HepG2 (cell line): Measurements from ENCODE around the gene CPN1. TPM values are rescaled to one million over a fixed set of nuclear protein-coding genes. Genes with fewer than 3 reads are reported as not detected.
A peak's percentile ranks its signal among the peaks of the same experiment; 100 is the strongest.

ENCODE experiments used
- ATAC-seq: fragments of 200-7000 bp; cut with Tn5 transposase; 3 replicates; pipeline ENCODE4 v1.9.1; 2020; ENCODE audit warnings: mild to moderate bottlenecking, moderate library complexity
- BruUV-seq: library from RNA; stranded (reverse); fragments of 400-500 nt; replicated peaks from 2 replicates; lab custom pipeline; 2021; lab: Mats Ljungman, UMichigan
- CTCF ChIA-PET: fragments of 300-600 bp; formaldehyde crosslinking; extraction: SDS; loops from one replicate; lab custom pipeline; 2021; ENCODE audit warnings: low total read pairs, inconsistent platforms, low intra/inter-chr PET ratio; lab: Yijun Ruan, JAX
- POLR2A ChIA-PET: fragments of 350-600 bp; sonication (Branson Sonifier 250); formaldehyde crosslinking; loops from one replicate; lab custom pipeline; 2020; ENCODE audit warnings: antibody characterized with exemption, inconsistent platforms; lab: Yijun Ruan, JAX
- DNase-seq: peaks from one replicate; pipeline ENCODE4 v3.0.0-alpha.2; 2015; ENCODE audit warnings: low spot score
- FAIRE-seq: peaks from 3 replicates; lab custom pipeline; 2011; peaks lifted over from hg19 to GRCh38; lab: Jason Lieb, UNC
- H2AFZ ChIP-seq: one replicate; pipeline ENCODE4 v1.6.1; 2011; ENCODE audit warnings: low read length, inconsistent platforms
- H3K27ac ChIP-seq: fragments of 300-600 bp; 3 replicates; pipeline ENCODE4 v1.8.0; 2011; ENCODE audit warnings: mixed run types, mild to moderate bottlenecking, mixed read lengths, low read length, inconsistent platforms; ENCODE audit not compliant: insufficient read depth; ENCODE audit errors: extremely low read length
- H3K27me3 ChIP-seq, 2 experiments: fragments of 200-600 bp in 1 of 2; 2 replicates in 1 of 2; 3 replicates in 1 of 2; pipeline versions ENCODE4 v1.6.0 to v1.8.0; 2011; ENCODE audit warnings: low read length in 2 of 2, mild to moderate bottlenecking in 2 of 2, moderate library complexity in 2 of 2, inconsistent platforms in 1 of 2; ENCODE audit not compliant: insufficient read depth in 2 of 2, control insufficient read depth in 1 of 2
- H3K36me3 ChIP-seq, 2 experiments: fragments of 200-600 bp in 1 of 2; replicated peaks in 1 of 2; 2 replicates in 1 of 2; 3 replicates in 1 of 2; pipeline versions ENCODE4 v1.5.1 to v1.8.0; 2011; ENCODE audit warnings: low read length in 2 of 2, inconsistent platforms in 1 of 2; ENCODE audit not compliant: insufficient read depth in 2 of 2, control insufficient read depth in 1 of 2
- H3K4me1 ChIP-seq: 2 replicates; pipeline ENCODE4 v1.5.1; 2012; ENCODE audit warnings: low read length, inconsistent platforms; ENCODE audit not compliant: insufficient read depth
- H3K4me2 ChIP-seq: 2 replicates; pipeline ENCODE4 v1.6.0; 2011; ENCODE audit warnings: low read depth, low read length, inconsistent platforms
- H3K4me3 ChIP-seq, 3 experiments: fragments of 200-600 bp in 1 of 3; sonication (generic), shearing (Covaris generic) in 1 of 3; replicated peaks in 1 of 3; 2 replicates each; pipeline ENCODE4 v1.5.1; 2011 to 2016; ENCODE audit warnings: low read length in 3 of 3, inconsistent platforms in 2 of 3, low read depth in 2 of 3, mild to moderate bottlenecking in 2 of 3, control low read depth in 1 of 3, mixed read lengths in 1 of 3; ENCODE audit not compliant: insufficient read depth in 1 of 3
- H3K79me2 ChIP-seq: one replicate; pipeline ENCODE4 v1.6.1; 2011; ENCODE audit warnings: low read length, inconsistent platforms; ENCODE audit not compliant: insufficient read depth
- H3K9ac ChIP-seq: 2 replicates; pipeline ENCODE4 v1.6.0; 2011; ENCODE audit warnings: mild to moderate bottlenecking, low read depth, low read length, inconsistent platforms; ENCODE audit not compliant: insufficient read depth
- H3K9me3 ChIP-seq: 2 replicates; pipeline ENCODE4 v1.5.1; 2012; ENCODE audit warnings: mild to moderate bottlenecking, low read length
- H4K20me1 ChIP-seq: 2 replicates; pipeline ENCODE4 v1.6.0; 2011; ENCODE audit warnings: inconsistent platforms, mild to moderate bottlenecking, low read length, moderate library complexity; ENCODE audit not compliant: insufficient read depth
- KDM3A ChIP-seq: IDR thresholded peaks from 2 replicates; pipeline ENCODE4 v1.6.1; 2018; ENCODE audit warnings: low read depth, missing compliant biosample characterization
- NR3C1 ChIP-seq: sonication (generic); formaldehyde crosslinking; IDR thresholded peaks from 2 replicates; pipeline ENCODE4 v1.4.0; 2020; ENCODE audit warnings: missing genetic modification reagents
- PRMT3 ChIP-seq: sonication (generic); formaldehyde crosslinking; IDR thresholded peaks from 2 replicates; pipeline ENCODE4 v1.8.1; 2022; ENCODE audit warnings: low read depth, mild to moderate bottlenecking, moderate library complexity, missing genetic modification reagents, borderline replicate concordance
- WGBS: methylation state at CpG from one replicate; pipeline ENCODE4 v1.1.6; 2017; ENCODE audit warnings: low lambda C conversion rate; 5-methylcytosine and 5-hydroxymethylcytosine counted together
- in situ Hi-C: cut with HindIII; loops from 2 replicates; pipeline ENCODE4 v1.10.0; 2017; ENCODE audit warnings: low pct_unique_long_range_greater_than_20kb; ENCODE audit not compliant: extremely low pct_ligation_motif_present
- intact Hi-C: fragments of 100-400 bp; cut with micrococcal nuclease; formaldehyde crosslinking; loops from one replicate; pipeline ENCODE4 v1.10.0; 2022; ENCODE audit not compliant: unreplicated experiment
- polyA plus RNA-seq, 8 experiments: library from polyadenylated mRNA; depleted of rRNA in 3 of 8; stranded (reverse) in 7 of 8; unstranded in 1 of 8; fragments of >200 nt; fragmentation: Illumina TruSeq in 4 of 8; extraction: Trizol in 4 of 8; gene quantifications; 2 replicates each; pipeline versions ENCODE4 v1.2.1 to v1.2.3, GENCODE V29; 2011 to 2016; ENCODE audit warnings: low read depth in 4 of 8, missing spikeins in 1 of 8, mixed read lengths in 1 of 8; ENCODE audit not compliant: insufficient read depth in 1 of 8
- total RNA-seq, 5 experiments: library from RNA; depleted of rRNA; stranded (reverse); fragments of >200 nt; fragmentation: Illumina TruSeq; extraction: Trizol; gene quantifications; 2 replicates each; pipeline ENCODE4 v1.2.3, GENCODE V29; 2016; ENCODE audit warnings: low read depth in 1 of 5
- TF ChIP-seq, protein P1 (sequence below): sonication (generic); formaldehyde crosslinking; IDR thresholded peaks from 2 replicates; pipeline ENCODE4 v1.5.1; 2020; ENCODE audit warnings: mild to moderate bottlenecking, missing genetic modification reagents, borderline replicate concordance
- TF ChIP-seq, protein P2 (sequence below): sonication (generic); formaldehyde crosslinking; IDR thresholded peaks from 2 replicates; pipeline ENCODE4 v1.4.0; 2020; ENCODE audit warnings: mild to moderate bottlenecking, missing genetic modification reagents, borderline replicate concordance
- TF ChIP-seq, protein P3 (sequence below), 2 experiments: sonication (generic) in 1 of 2; formaldehyde crosslinking in 1 of 2; IDR thresholded peaks; 2 replicates each; pipeline versions ENCODE4 v1.5.1 to v1.6.1; 2011 to 2020; ENCODE audit warnings: borderline replicate concordance in 1 of 2, low read depth in 1 of 2, low read length in 1 of 2, mild to moderate bottlenecking in 1 of 2, missing genetic modification reagents in 1 of 2, moderate library complexity in 1 of 2
- TF ChIP-seq, protein P4 (sequence below): sonication (generic); formaldehyde crosslinking; IDR thresholded peaks from 2 replicates; pipeline ENCODE4 v1.4.0; 2020; ENCODE audit warnings: missing genetic modification reagents

Gene CPN1
- total and polyA plus RNA-seq, 2 of the 13 experiments (the other 11 are each of a cell fraction or from before 2014, with no cell fraction given) = 17.3 to 35.1 TPM

DNA sequence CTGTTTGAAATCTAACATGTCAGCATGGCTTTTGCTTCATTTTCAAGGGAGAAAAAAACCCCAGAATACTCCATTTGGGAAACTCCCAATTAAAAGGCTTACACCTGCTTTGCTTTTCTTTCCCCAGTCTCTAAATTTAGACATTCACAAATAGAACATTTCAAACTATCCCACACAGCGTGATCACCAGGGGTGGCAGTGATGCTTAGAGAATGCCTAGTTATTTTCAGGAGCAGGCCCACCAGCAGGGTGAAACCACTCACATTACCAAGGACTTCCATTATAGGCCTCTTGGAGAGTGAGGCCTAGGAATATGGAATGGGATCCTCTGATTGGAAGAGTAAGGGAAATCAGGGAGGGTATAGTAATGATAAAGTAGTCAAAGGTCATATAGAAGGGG is 14.2 kb downstream of the CPN1 start (continued):
- TF ChIP-seq, protein P1, sequence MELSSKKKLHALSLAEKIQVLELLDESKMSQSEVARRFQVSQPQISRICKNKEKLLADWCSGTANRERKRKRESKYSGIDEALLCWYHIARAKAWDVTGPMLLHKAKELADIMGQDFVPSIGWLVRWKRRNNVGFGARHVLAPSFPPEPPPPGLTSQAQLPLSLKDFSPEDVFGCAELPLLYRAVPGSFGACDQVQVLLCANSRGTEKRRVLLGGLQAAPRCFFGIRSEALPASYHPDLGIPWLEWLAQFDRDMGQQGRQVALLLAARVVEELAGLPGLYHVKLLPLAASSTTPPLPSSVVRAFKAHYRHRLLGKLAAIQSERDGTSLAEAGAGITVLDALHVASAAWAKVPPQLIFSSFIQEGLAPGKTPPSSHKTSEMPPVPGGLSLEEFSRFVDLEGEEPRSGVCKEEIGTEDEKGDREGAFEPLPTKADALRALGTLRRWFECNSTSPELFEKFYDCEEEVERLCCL (CRISPR knock-in tag) = no peak
- TF ChIP-seq, protein P2, sequence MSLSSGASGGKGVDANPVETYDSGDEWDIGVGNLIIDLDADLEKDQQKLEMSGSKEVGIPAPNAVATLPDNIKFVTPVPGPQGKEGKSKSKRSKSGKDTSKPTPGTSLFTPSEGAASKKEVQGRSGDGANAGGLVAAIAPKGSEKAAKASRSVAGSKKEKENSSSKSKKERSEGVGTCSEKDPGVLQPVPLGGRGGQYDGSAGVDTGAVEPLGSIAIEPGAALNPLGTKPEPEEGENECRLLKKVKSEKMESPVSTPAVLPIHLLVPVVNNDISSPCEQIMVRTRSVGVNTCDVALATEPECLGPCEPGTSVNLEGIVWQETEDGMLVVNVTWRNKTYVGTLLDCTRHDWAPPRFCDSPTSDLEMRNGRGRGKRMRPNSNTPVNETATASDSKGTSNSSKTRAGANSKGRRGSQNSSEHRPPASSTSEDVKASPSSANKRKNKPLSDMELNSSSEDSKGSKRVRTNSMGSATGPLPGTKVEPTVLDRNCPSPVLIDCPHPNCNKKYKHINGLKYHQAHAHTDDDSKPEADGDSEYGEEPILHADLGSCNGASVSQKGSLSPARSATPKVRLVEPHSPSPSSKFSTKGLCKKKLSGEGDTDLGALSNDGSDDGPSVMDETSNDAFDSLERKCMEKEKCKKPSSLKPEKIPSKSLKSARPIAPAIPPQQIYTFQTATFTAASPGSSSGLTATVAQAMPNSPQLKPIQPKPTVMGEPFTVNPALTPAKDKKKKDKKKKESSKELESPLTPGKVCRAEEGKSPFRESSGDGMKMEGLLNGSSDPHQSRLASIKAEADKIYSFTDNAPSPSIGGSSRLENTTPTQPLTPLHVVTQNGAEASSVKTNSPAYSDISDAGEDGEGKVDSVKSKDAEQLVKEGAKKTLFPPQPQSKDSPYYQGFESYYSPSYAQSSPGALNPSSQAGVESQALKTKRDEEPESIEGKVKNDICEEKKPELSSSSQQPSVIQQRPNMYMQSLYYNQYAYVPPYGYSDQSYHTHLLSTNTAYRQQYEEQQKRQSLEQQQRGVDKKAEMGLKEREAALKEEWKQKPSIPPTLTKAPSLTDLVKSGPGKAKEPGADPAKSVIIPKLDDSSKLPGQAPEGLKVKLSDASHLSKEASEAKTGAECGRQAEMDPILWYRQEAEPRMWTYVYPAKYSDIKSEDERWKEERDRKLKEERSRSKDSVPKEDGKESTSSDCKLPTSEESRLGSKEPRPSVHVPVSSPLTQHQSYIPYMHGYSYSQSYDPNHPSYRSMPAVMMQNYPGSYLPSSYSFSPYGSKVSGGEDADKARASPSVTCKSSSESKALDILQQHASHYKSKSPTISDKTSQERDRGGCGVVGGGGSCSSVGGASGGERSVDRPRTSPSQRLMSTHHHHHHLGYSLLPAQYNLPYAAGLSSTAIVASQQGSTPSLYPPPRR (CRISPR knock-in tag) = no peak

- H4K20me1 ChIP-seq = no peaks in the 10 kb centered on the region
- H2AFZ ChIP-seq = no peak overlapping the region
- no peaks in the 10 kb centered on the region for H3K79me2 ChIP-seq
- no peak for FAIRE-seq
- no peak overlapping the region for H3K4me3 ChIP-seq
- H3K4me1 ChIP-seq = no peaks in the 10 kb centered on the region
- CTCF ChIA-PET = no interaction called here
- in situ Hi-C loops (no loop called here), intact Hi-C loops (no loop called here)
- BruUV-seq = no TSS peak
- H3K36me3 ChIP-seq = peaks cover 5 to 29% of the 10 kb centered on the region in 2 experiments
- WGBS = 97% methylated on average over 23 of the region's 23 CpGs
- H3K9me3 ChIP-seq = no peaks in the 10 kb centered on the region
- no peak overlapping the region for H3K27ac ChIP-seq
- DNase-seq = no peak
- H3K27me3 ChIP-seq = no peaks in the 10 kb centered on the region
- no peak overlapping the region for H3K9ac ChIP-seq
- no peak overlapping the region for H3K4me2 ChIP-seq
- ATAC-seq = no peak
- POLR2A ChIA-PET = no interaction called here
- TF ChIP-seq PRMT3 (CRISPR knock-in tag) (no peak), NR3C1 (CRISPR knock-in tag) (no peak), KDM3A (CRISPR knock-in tag) (no peak)
- TF ChIP-seq, protein P3, sequence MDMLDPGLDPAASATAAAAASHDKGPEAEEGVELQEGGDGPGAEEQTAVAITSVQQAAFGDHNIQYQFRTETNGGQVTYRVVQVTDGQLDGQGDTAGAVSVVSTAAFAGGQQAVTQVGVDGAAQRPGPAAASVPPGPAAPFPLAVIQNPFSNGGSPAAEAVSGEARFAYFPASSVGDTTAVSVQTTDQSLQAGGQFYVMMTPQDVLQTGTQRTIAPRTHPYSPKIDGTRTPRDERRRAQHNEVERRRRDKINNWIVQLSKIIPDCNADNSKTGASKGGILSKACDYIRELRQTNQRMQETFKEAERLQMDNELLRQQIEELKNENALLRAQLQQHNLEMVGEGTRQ (IDR thresholded peaks at IDR 0.05; ENCODE audit: low read depth, low read length) = no peak
- TF ChIP-seq, protein P3 (CRISPR knock-in tag; IDR thresholded peaks at IDR 0.05; ENCODE audit: borderline replicate concordance) = no peak
- TF ChIP-seq, protein P4, sequence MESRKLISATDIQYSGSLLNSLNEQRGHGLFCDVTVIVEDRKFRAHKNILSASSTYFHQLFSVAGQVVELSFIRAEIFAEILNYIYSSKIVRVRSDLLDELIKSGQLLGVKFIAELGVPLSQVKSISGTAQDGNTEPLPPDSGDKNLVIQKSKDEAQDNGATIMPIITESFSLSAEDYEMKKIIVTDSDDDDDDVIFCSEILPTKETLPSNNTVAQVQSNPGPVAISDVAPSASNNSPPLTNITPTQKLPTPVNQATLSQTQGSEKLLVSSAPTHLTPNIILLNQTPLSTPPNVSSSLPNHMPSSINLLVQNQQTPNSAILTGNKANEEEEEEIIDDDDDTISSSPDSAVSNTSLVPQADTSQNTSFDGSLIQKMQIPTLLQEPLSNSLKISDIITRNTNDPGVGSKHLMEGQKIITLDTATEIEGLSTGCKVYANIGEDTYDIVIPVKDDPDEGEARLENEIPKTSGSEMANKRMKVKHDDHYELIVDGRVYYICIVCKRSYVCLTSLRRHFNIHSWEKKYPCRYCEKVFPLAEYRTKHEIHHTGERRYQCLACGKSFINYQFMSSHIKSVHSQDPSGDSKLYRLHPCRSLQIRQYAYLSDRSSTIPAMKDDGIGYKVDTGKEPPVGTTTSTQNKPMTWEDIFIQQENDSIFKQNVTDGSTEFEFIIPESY (CRISPR knock-in tag) = peak; percentile 56; the same call in 1 of the 2 replicates
These were observed 16.5 kb downstream of the CPN1 start for GRCh38 chr10:100065084-100065660.
